Measurements from ENCODE around the gene PPP2R5D. TPM values are rescaled to one million over a fixed set of nuclear protein-coding genes. Genes with fewer than 3 reads are reported as not detected.

PPP2R5D gene
- total and polyA plus RNA-seq, 4 donors: 6.7 to 13.9 (median 13.2) TPM

DNA sequence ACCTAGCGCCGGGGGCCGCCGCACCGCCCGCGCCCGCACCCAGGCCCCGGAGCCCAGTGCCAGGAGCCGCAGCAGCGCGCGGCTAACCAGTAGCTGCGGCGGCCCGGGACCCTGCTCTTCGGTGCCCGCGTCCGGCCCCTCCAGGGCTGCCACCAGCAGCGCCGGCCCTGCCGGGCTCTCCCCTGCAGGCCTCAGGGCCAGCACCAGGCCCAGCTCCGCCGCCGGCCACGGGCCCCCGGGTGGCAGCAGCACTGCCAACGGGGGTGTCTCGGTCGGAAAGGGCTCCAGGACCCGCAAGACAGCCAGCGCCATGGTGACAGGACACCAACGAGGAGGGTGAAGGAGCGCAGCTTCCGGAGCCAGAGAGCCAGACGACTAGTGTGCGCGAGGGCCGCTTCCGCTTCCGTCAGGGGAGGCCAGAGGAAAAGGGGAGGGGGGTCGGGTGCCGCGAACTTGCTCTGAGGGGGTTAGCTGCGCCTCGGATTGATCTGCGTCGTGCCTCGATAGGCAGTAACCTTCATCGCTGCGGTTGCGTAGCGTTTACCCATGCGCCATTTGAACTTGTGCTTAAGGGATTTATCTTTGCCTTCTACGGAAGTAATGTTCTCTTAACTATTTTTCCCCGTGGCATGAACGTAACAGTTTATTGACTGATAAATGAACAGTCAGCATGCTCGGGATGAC lies 5.4 kb upstream of the PPP2R5D start, which contains the start of gene PEX6 (continued):
- TF ChIP-seq, protein P1, sequence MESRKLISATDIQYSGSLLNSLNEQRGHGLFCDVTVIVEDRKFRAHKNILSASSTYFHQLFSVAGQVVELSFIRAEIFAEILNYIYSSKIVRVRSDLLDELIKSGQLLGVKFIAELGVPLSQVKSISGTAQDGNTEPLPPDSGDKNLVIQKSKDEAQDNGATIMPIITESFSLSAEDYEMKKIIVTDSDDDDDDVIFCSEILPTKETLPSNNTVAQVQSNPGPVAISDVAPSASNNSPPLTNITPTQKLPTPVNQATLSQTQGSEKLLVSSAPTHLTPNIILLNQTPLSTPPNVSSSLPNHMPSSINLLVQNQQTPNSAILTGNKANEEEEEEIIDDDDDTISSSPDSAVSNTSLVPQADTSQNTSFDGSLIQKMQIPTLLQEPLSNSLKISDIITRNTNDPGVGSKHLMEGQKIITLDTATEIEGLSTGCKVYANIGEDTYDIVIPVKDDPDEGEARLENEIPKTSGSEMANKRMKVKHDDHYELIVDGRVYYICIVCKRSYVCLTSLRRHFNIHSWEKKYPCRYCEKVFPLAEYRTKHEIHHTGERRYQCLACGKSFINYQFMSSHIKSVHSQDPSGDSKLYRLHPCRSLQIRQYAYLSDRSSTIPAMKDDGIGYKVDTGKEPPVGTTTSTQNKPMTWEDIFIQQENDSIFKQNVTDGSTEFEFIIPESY (IDR thresholded peaks at IDR 0.05): no peak
- TF ChIP-seq TAF1 (conservative IDR thresholded peaks at IDR 0.05): peak; percentile 74
- TF ChIP-seq HNF4A (conservative IDR thresholded peaks at IDR 0.05): peak in 1 of 2 donors; percentile 15
- TF ChIP-seq, protein P2, sequence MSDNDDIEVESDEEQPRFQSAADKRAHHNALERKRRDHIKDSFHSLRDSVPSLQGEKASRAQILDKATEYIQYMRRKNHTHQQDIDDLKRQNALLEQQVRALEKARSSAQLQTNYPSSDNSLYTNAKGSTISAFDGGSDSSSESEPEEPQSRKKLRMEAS (IDR thresholded peaks at IDR 0.05): peak; percentile 81
- peak in 1 of 2 donors; percentile 42 for TF ChIP-seq RAD21 (IDR thresholded peaks at IDR 0.05)
- no peak for TF ChIP-seq NR2F2 (IDR thresholded peaks at IDR 0.05)
- peak; percentile 52 to 61 for TF ChIP-seq EGR1 (IDR thresholded peaks at IDR 0.05; ENCODE audit: low read depth in 2 of 2)

DNA sequence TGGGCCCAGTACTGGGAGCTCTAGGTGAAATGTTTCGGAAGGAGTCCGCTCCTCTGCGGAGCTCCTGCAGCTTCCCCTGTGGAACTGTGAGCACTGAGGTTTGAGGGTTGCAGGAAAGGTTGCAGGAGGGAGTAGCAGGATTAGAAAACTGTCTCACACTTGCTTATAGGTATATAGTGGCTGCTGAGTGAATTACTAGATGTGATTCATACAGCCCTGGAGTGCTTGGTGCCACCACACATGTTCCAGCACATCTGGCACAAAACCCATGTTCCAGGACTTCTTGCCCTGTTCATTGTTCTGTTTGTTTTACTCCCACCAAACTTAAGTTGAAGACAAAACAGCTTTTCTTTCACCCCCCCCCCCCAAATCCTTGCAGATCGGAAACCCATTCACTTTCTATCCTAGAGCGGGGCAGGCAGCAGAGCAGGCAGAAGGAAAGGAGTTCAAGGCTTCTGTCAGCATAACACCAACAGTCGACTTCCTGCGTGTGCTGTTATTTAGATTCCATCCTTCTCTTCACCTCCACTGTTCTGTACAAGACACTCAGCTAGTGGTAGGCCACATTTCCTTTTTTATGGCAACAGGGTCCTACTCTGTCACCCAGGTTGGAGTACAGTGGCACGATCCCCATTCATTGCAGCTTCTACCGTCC lies 4.7 kb upstream of the PPP2R5D start:
- Histone ChIP-seq H3K4me3 (ENCODE audit: low read depth in 1 of 3, low read length in 3 of 3) (peak overlapping the region; percentile 76 to 91 (median 81)), H3K4me1 (ENCODE audit: control insufficient read depth in 4 of 4, insufficient read depth in 4 of 4, low read length in 3 of 4) (peaks cover 15 to 28% (median 21%) of the 10 kb centered on the region in 4 donors), H3K27me3 (ENCODE audit: control insufficient read depth in 4 of 4, insufficient read depth in 4 of 4, low read length in 3 of 4) (no peaks in the 10 kb centered on the region), H3K36me3 (ENCODE audit: control insufficient read depth in 4 of 4, insufficient read depth in 3 of 4, low read depth in 1 of 4, low read length in 3 of 4) (no peaks in the 10 kb centered on the region), H3K27ac (ENCODE audit: low read depth in 1 of 2, low read length in 2 of 2) (peak overlapping the region; percentile 63 to 87), H3K9ac (ENCODE audit: low read depth in 1 of 2, low read length in 2 of 2) (peak overlapping the region; percentile 83 to 86), H3K9me3 (ENCODE audit: control insufficient read depth in 4 of 4, low read length in 3 of 4) (no peaks in the 10 kb centered on the region)
- no peak for TF ChIP-seq NR2F2 (IDR thresholded peaks at IDR 0.05)
- TF ChIP-seq YY1 (IDR thresholded peaks at IDR 0.05): no peak
- no peak for TF ChIP-seq RXRA (IDR thresholded peaks at IDR 0.05)
- TF ChIP-seq, protein P2 (IDR thresholded peaks at IDR 0.05): no peak
- TF ChIP-seq, protein P3, sequence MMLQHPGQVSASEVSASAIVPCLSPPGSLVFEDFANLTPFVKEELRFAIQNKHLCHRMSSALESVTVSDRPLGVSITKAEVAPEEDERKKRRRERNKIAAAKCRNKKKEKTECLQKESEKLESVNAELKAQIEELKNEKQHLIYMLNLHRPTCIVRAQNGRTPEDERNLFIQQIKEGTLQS (IDR thresholded peaks at IDR 0.05): no peak
- no peak for TF ChIP-seq FOXA2 (IDR thresholded peaks at IDR 0.05)
- TF ChIP-seq GABPA (IDR thresholded peaks at IDR 0.05 in 1 of 2, conservative IDR thresholded peaks at IDR 0.05 in 1 of 2): no peak
- TF ChIP-seq FOXA1 (IDR thresholded peaks at IDR 0.05): no peak
- TF ChIP-seq, protein P4, sequence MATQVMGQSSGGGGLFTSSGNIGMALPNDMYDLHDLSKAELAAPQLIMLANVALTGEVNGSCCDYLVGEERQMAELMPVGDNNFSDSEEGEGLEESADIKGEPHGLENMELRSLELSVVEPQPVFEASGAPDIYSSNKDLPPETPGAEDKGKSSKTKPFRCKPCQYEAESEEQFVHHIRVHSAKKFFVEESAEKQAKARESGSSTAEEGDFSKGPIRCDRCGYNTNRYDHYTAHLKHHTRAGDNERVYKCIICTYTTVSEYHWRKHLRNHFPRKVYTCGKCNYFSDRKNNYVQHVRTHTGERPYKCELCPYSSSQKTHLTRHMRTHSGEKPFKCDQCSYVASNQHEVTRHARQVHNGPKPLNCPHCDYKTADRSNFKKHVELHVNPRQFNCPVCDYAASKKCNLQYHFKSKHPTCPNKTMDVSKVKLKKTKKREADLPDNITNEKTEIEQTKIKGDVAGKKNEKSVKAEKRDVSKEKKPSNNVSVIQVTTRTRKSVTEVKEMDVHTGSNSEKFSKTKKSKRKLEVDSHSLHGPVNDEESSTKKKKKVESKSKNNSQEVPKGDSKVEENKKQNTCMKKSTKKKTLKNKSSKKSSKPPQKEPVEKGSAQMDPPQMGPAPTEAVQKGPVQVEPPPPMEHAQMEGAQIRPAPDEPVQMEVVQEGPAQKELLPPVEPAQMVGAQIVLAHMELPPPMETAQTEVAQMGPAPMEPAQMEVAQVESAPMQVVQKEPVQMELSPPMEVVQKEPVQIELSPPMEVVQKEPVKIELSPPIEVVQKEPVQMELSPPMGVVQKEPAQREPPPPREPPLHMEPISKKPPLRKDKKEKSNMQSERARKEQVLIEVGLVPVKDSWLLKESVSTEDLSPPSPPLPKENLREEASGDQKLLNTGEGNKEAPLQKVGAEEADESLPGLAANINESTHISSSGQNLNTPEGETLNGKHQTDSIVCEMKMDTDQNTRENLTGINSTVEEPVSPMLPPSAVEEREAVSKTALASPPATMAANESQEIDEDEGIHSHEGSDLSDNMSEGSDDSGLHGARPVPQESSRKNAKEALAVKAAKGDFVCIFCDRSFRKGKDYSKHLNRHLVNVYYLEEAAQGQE (IDR thresholded peaks at IDR 0.05): no peak
- no peak for TF ChIP-seq JUND (IDR thresholded peaks at IDR 0.05)
- TF ChIP-seq, protein P5, sequence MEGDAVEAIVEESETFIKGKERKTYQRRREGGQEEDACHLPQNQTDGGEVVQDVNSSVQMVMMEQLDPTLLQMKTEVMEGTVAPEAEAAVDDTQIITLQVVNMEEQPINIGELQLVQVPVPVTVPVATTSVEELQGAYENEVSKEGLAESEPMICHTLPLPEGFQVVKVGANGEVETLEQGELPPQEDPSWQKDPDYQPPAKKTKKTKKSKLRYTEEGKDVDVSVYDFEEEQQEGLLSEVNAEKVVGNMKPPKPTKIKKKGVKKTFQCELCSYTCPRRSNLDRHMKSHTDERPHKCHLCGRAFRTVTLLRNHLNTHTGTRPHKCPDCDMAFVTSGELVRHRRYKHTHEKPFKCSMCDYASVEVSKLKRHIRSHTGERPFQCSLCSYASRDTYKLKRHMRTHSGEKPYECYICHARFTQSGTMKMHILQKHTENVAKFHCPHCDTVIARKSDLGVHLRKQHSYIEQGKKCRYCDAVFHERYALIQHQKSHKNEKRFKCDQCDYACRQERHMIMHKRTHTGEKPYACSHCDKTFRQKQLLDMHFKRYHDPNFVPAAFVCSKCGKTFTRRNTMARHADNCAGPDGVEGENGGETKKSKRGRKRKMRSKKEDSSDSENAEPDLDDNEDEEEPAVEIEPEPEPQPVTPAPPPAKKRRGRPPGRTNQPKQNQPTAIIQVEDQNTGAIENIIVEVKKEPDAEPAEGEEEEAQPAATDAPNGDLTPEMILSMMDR (IDR thresholded peaks at IDR 0.05; ENCODE audit: low read depth, low read length, missing input control): no peak
- no peak for TF ChIP-seq SP1 (IDR thresholded peaks at IDR 0.05)
- TF ChIP-seq RAD21 (IDR thresholded peaks at IDR 0.05): no peak
- TF ChIP-seq EGR1 (IDR thresholded peaks at IDR 0.05; ENCODE audit: low read depth in 2 of 2): no peak
- TF ChIP-seq HNF4G (IDR thresholded peaks at IDR 0.05): no peak
- TF ChIP-seq, protein P1 (IDR thresholded peaks at IDR 0.05): no peak
- no peak for TF ChIP-seq TAF1 (conservative IDR thresholded peaks at IDR 0.05)
- TF ChIP-seq HNF4A (conservative IDR thresholded peaks at IDR 0.05): no peak
- WGBS: 52% methylated on average over 9 of the region's 9 CpGs
- DNase-seq (ENCODE audit: low spot score): peak; percentile 41
